Measurements from ENCODE around the gene DTNBP1. TPM values are rescaled to one million over a fixed set of nuclear protein-coding genes. Genes with fewer than 3 reads are reported as not detected.

The DTNBP1 gene
- total RNA-seq, 1 experiment from 2014 or later, result 13.5 TPM

- POLR2A ChIA-PET, result no interaction called here
- CTCF ChIA-PET, result no interaction called here
- Mint-ChIP-seq H3K36me3 (ENCODE audit: insufficient read depth, unreplicated experiment) (peaks cover 70% of the 10 kb centered on the region), H3K9me3 (ENCODE audit: unreplicated experiment) (no peaks in the 10 kb centered on the region), H3K4me3 (ENCODE audit: unreplicated experiment) (no peak overlapping the region), H3K27ac (ENCODE audit: low read depth, unreplicated experiment) (no peak overlapping the region), H3K4me1 (ENCODE audit: insufficient read depth, unreplicated experiment) (peaks cover 10% of the 10 kb centered on the region), H3K27me3 (ENCODE audit: insufficient read depth, unreplicated experiment) (no peaks in the 10 kb centered on the region)
- TF ChIP-seq CTCF (IDR thresholded peaks at IDR 0.05; ENCODE audit: unreplicated experiment), result no peak
- intact Hi-C loops (cut with micrococcal nuclease), result no loop called here
- BruUV-seq (replicated peaks), result no TSS peak
- DNase-seq (ENCODE audit: unreplicated experiment), result no peak
Observed at GRCh38 chr6:15515660-15516375, 147.0 kb downstream of the DTNBP1 start.

GRCh38 chr6:15515226-15515625 is 147.6 kb downstream of the DTNBP1 start:
- BruUV-seq (replicated peaks), result no TSS peak
- Mint-ChIP-seq H3K4me3 (ENCODE audit: unreplicated experiment) (no peak overlapping the region), H3K4me1 (ENCODE audit: insufficient read depth, unreplicated experiment) (peaks cover 10% of the 10 kb centered on the region), H3K36me3 (ENCODE audit: insufficient read depth, unreplicated experiment) (peaks cover 64% of the 10 kb centered on the region), H3K27me3 (ENCODE audit: insufficient read depth, unreplicated experiment) (no peaks in the 10 kb centered on the region), H3K27ac (ENCODE audit: low read depth, unreplicated experiment) (no peak overlapping the region), H3K9me3 (ENCODE audit: unreplicated experiment) (no peaks in the 10 kb centered on the region)
- ChIA-PET POLR2A (no interaction called here), CTCF (no interaction called here)
- no peak for TF ChIP-seq CTCF (IDR thresholded peaks at IDR 0.05; ENCODE audit: unreplicated experiment)
- DNase-seq (ENCODE audit: unreplicated experiment), result no peak
- intact Hi-C loops (cut with micrococcal nuclease), result no loop called here

GRCh38 chr6:15513801-15514711 is 148.8 kb downstream of the DTNBP1 start:
- POLR2A ChIA-PET, result no interaction called here

More at GRCh38 chr6:15513801-15514711, 148.8 kb downstream of the DTNBP1 start:
- BruUV-seq (replicated peaks), result no TSS peak
- peaks cover 62% of the 10 kb centered on the region for H3K36me3 Mint-ChIP-seq (ENCODE audit: insufficient read depth, unreplicated experiment)
- H3K27me3 Mint-ChIP-seq (ENCODE audit: insufficient read depth, unreplicated experiment), result no peaks in the 10 kb centered on the region
- intact Hi-C loops (cut with micrococcal nuclease), result no loop called here
- CTCF ChIA-PET, result interaction anchor here (0.6 to 1.3 kb wide), 2 partner anchors 50 to 107 kb away, joined by 3 to 4 read pairs; no protein-coding TSS in a partner anchor
- no peaks in the 10 kb centered on the region for H3K9me3 Mint-ChIP-seq (ENCODE audit: unreplicated experiment)
- DNase-seq (ENCODE audit: unreplicated experiment), result peak; percentile 35
- peaks cover 10% of the 10 kb centered on the region for H3K4me1 Mint-ChIP-seq (ENCODE audit: insufficient read depth, unreplicated experiment)
- TF ChIP-seq CTCF (IDR thresholded peaks at IDR 0.05; ENCODE audit: unreplicated experiment), result no peak
- H3K4me3 Mint-ChIP-seq (ENCODE audit: unreplicated experiment), result no peak overlapping the region
- H3K27ac Mint-ChIP-seq (ENCODE audit: low read depth, unreplicated experiment), result no peak overlapping the region
